ENCODE data around the gene CEACAM1.

GRCh38 chr19:42569193-42569592 lies 40.9 kb upstream of the CEACAM1 start:
- TF ChIP-seq, protein P1, sequence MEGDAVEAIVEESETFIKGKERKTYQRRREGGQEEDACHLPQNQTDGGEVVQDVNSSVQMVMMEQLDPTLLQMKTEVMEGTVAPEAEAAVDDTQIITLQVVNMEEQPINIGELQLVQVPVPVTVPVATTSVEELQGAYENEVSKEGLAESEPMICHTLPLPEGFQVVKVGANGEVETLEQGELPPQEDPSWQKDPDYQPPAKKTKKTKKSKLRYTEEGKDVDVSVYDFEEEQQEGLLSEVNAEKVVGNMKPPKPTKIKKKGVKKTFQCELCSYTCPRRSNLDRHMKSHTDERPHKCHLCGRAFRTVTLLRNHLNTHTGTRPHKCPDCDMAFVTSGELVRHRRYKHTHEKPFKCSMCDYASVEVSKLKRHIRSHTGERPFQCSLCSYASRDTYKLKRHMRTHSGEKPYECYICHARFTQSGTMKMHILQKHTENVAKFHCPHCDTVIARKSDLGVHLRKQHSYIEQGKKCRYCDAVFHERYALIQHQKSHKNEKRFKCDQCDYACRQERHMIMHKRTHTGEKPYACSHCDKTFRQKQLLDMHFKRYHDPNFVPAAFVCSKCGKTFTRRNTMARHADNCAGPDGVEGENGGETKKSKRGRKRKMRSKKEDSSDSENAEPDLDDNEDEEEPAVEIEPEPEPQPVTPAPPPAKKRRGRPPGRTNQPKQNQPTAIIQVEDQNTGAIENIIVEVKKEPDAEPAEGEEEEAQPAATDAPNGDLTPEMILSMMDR (conservative IDR thresholded peaks at IDR 0.05; ENCODE audit: low read length) = no peak
- TF ChIP-seq EZH2phosphoT487 (IDR thresholded peaks at IDR 0.05; ENCODE audit: borderline replicate concordance) = no peak
